GM12878 (cell line): ENCODE measurements around the gene MYO18B. TPM values are rescaled to one million over a fixed set of nuclear protein-coding genes. Genes with fewer than 3 reads are reported as not detected.

ENCODE experiments used
- ATAC-seq: fragments of 200-7000 bp; cut with Tn5 transposase; 3 replicates; pipeline ENCODE4 v1.9.1; 2020; ENCODE audit warnings: mild to moderate bottlenecking, moderate library complexity
- BruUV-seq: library from RNA; stranded (reverse); fragments of 400-500 nt; replicated peaks from 2 replicates; lab custom pipeline; 2021; lab: Mats Ljungman, UMichigan
- CTCF ChIA-PET: fragments of 300-600 bp; sonication (Branson Sonifier 250); formaldehyde crosslinking; extraction: SDS; loops from one replicate; lab custom pipeline; 2021; ENCODE audit warnings: inconsistent platforms; lab: Yijun Ruan, JAX
- POLR2A ChIA-PET: fragments of 350-600 bp; formaldehyde crosslinking; extraction: SDS; loops from one replicate; lab custom pipeline; 2021; ENCODE audit warnings: inconsistent platforms; lab: Charles Lee
- RAD21 ChIA-PET: fragments of 300-600 bp; sonication (Branson Sonifier 250); formaldehyde crosslinking; loops from one replicate; lab custom pipeline; 2023; ENCODE audit warnings: antibody characterized with exemption; ENCODE audit not compliant: unreplicated experiment; lab: Charles Lee
- SMC1A ChIA-PET: fragments of 300-600 bp; sonication (Branson Sonifier 250); formaldehyde crosslinking; loops from one replicate; lab custom pipeline; 2023; ENCODE audit not compliant: unreplicated experiment, uncharacterized antibody; lab: Charles Lee
- DNase-seq: peaks from one replicate; pipeline ENCODE4 v3.0.0-alpha.2; 2011; ENCODE audit warnings: low read depth, low spot score
- FAIRE-seq: peaks from 3 replicates; lab custom pipeline; 2011; peaks lifted over from hg19 to GRCh38; lab: Jason Lieb, UNC
- H2AFZ ChIP-seq: 2 replicates; pipeline ENCODE4 v1.6.0; 2011; ENCODE audit warnings: low read depth, low read length, control low read depth; ENCODE audit not compliant: control insufficient read depth
- H3K27ac ChIP-seq: 2 replicates; pipeline ENCODE4 v1.5.1; 2011; ENCODE audit warnings: control low read depth; ENCODE audit not compliant: control insufficient read depth, insufficient read depth
- H3K27me3 ChIP-seq, 2 experiments: replicated peaks in 1 of 2; 2 replicates each; pipeline versions ENCODE4 v1.6.0 to v1.6.1; 2011; ENCODE audit warnings: low read length in 1 of 2; ENCODE audit not compliant: control insufficient read depth in 2 of 2, insufficient read depth in 2 of 2
- H3K36me3 ChIP-seq, 2 experiments: 2 replicates each; pipeline ENCODE4 v1.5.1; 2011; ENCODE audit warnings: low read length in 1 of 2; ENCODE audit not compliant: control insufficient read depth in 2 of 2, insufficient read depth in 2 of 2
- H3K4me1 ChIP-seq: 2 replicates; pipeline ENCODE4 v1.6.1; 2011; ENCODE audit warnings: mild to moderate bottlenecking, low read length, moderate library complexity, mixed read lengths; ENCODE audit not compliant: control insufficient read depth, insufficient read depth
- H3K4me2 ChIP-seq: 2 replicates; pipeline ENCODE4 v1.6.0; 2011; ENCODE audit warnings: control low read depth; ENCODE audit not compliant: control insufficient read depth, insufficient read depth
- H3K4me3 ChIP-seq: fragments of 200-600 bp; sonication (generic); 2 replicates; pipeline ENCODE4 v1.5.1; 2016
- H3K79me2 ChIP-seq: 2 replicates; pipeline ENCODE4 v1.6.0; 2011; ENCODE audit warnings: low read length; ENCODE audit not compliant: control insufficient read depth, insufficient read depth
- H3K9ac ChIP-seq: 2 replicates; pipeline ENCODE4 v1.8.0; 2011; ENCODE audit warnings: low read length, control low read depth, mixed read lengths; ENCODE audit not compliant: control insufficient read depth, insufficient read depth
- H3K9me3 ChIP-seq: replicated peaks from 3 replicates; pipeline ENCODE4 v1.5.1; 2011; ENCODE audit warnings: mild to moderate bottlenecking, low read length; ENCODE audit not compliant: control insufficient read depth, insufficient read depth
- H4K20me1 ChIP-seq: 2 replicates; pipeline ENCODE4 v1.6.0; 2011; ENCODE audit not compliant: control insufficient read depth, insufficient read depth
- BCLAF1 ChIP-seq: fragments of 450-650 bp; IDR thresholded peaks from 2 replicates; pipeline ENCODE4 v1.6.1; 2017; ENCODE audit warnings: antibody characterized with exemption, mild to moderate bottlenecking, moderate library complexity
- BMI1 ChIP-seq: fragments of 450-650 bp; IDR thresholded peaks from 2 replicates; pipeline ENCODE4 v1.6.1; 2016; ENCODE audit warnings: mild to moderate bottlenecking, moderate library complexity, borderline replicate concordance
- CREM ChIP-seq: IDR thresholded peaks from 2 replicates; pipeline ENCODE4 v1.6.1; 2014; ENCODE audit warnings: antibody characterized with exemption, low read depth
- HDAC2 ChIP-seq: fragments of 200-600 bp; sonication (generic); IDR thresholded peaks from 2 replicates; pipeline ENCODE4 v1.6.1; 2017
- IKZF2 ChIP-seq, 2 experiments: fragments of 450-650 bp; IDR thresholded peaks; 2 replicates each; pipeline ENCODE4 v1.6.1; 2017; ENCODE audit warnings: mild to moderate bottlenecking in 2 of 2, moderate library complexity in 2 of 2
- MEF2A ChIP-seq: IDR thresholded peaks from 2 replicates; pipeline ENCODE4 v1.6.1; 2011; ENCODE audit warnings: low read depth, mild to moderate bottlenecking, low read length, moderate library complexity; ENCODE audit not compliant: insufficient read depth
- NR2F1 ChIP-seq: fragments of 450-650 bp; conservative IDR thresholded peaks from 2 replicates; pipeline ENCODE4 v1.6.1; 2017; ENCODE audit warnings: mild to moderate bottlenecking
- PAX5 ChIP-seq: IDR thresholded peaks from 2 replicates; pipeline ENCODE4 v1.6.1; 2011; ENCODE audit warnings: low read depth, low read length, borderline replicate concordance
- SPI1 ChIP-seq: IDR thresholded peaks from 2 replicates; pipeline ENCODE4 v1.6.1; 2011; ENCODE audit warnings: low read depth, mild to moderate bottlenecking, low read length, moderate library complexity, borderline replicate concordance; ENCODE audit not compliant: insufficient read depth
- SUPT20H ChIP-seq: IDR thresholded peaks from 2 replicates; pipeline ENCODE4 v1.6.1; 2011; ENCODE audit warnings: low read depth, mild to moderate bottlenecking, low read length, moderate library complexity, borderline replicate concordance; ENCODE audit not compliant: control insufficient read depth
- TCF3 ChIP-seq: IDR thresholded peaks from 2 replicates; pipeline ENCODE4 v1.6.1; 2012; ENCODE audit warnings: low read depth, mild to moderate bottlenecking, low read length, borderline replicate concordance; ENCODE audit not compliant: insufficient read depth
- YBX1 ChIP-seq: fragments of 450-650 bp; IDR thresholded peaks from 2 replicates; pipeline ENCODE4 v1.6.1; 2016; ENCODE audit warnings: antibody characterized with exemption
- ZNF207 ChIP-seq: fragments of 450-650 bp; IDR thresholded peaks from 2 replicates; pipeline ENCODE4 v1.6.1; 2014; ENCODE audit warnings: antibody characterized with exemption, mild to moderate bottlenecking, borderline replicate concordance
- ZZZ3 ChIP-seq: IDR thresholded peaks from 2 replicates; pipeline ENCODE4 v1.6.1; 2011; ENCODE audit warnings: low read depth; ENCODE audit not compliant: control insufficient read depth, insufficient read length
- WGBS: methylation state at CpG from one replicate; pipeline ENCODE4 v1.1.6; 2016; ENCODE audit warnings: low lambda C conversion rate; ENCODE audit not compliant: insufficient replicate concordance, insufficient coverage; ENCODE audit errors: missing lambda C conversion rate; 5-methylcytosine and 5-hydroxymethylcytosine counted together
- in situ Hi-C: fragments of 300-500 bp; cut with MboI; formaldehyde crosslinking; loops from 9 replicates; pipeline ENCODE4 v1.14.3; 2018; ENCODE audit warnings: mixed read lengths
- intact Hi-C: fragments of 100-400 bp; cut with micrococcal nuclease; formaldehyde crosslinking; loops from one replicate; pipeline ENCODE4 v1.14.2; 2022; ENCODE audit not compliant: unreplicated experiment
- polyA plus RNA-seq, 11 experiments: library from polyadenylated mRNA; depleted of rRNA in 4 of 11; unstranded in 6 of 11; stranded (reverse) in 5 of 11; fragments of >200 nt; fragmentation: Nextera tagmentation in 4 of 11; fragmentation: Illumina TruSeq in 1 of 11; extraction: Ambion mirVana in 4 of 11; extraction: Trizol in 1 of 11; gene quantifications; 1 replicate in 1 of 11; 2 replicates in 10 of 11; pipeline versions ENCODE4 v1.2.1 to v1.2.3, GENCODE V29; 2011 to 2016; ENCODE audit warnings: inconsistent platforms in 2 of 11, missing spikeins in 2 of 11, low read depth in 1 of 11
- total RNA-seq, 4 experiments: library from RNA; depleted of rRNA in 3 of 4; stranded (reverse); fragments of >200 nt in 3 of 4; fragmentation: Illumina TruSeq in 1 of 4; extraction: Trizol in 1 of 4; gene quantifications; 2 replicates each; pipeline versions ENCODE4 v1.2.1 to v1.2.3, GENCODE V29; 2013 to 2021
- TF ChIP-seq, protein P1 (sequence below): fragments of 150-350 bp; IDR thresholded peaks from 2 replicates; pipeline ENCODE4 v1.6.1; 2016; ENCODE audit warnings: low read depth, low read length
- TF ChIP-seq, protein P2 (sequence below): fragments of 450-650 bp; conservative IDR thresholded peaks from 2 replicates; pipeline ENCODE4 v1.6.1; 2017; ENCODE audit warnings: mild to moderate bottlenecking, moderate library complexity

MYO18B gene
- total and polyA plus RNA-seq, 10 of the 15 experiments (the other 5 are each of a cell fraction or from before 2014, with no cell fraction given) = 0.05 to 2.1 (median 0.51) TPM; not detected in 1

- no peak for TF ChIP-seq BCLAF1
Measured at GRCh38 chr22:25972397-25972796, 230.4 kb downstream of the MYO18B start (continued).

DNA sequence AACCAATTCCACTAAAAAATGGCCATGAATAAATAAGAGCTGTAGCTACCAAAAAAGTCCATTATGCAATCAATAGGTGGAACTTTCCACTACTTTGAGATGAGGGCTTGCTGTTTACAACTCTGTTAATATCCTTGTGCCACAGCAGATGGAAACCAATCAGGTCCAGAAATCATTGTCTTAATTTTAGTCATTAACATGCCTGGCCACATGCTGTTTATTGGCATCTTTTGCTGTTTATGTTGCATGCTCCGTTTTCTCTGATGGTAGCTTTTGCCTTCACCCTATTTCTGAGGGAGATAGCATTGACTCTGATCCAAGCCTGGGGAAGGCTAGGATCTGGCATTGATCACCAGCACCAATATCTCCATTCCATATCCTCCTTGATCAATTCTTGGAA lies 234.4 kb downstream of the MYO18B start:
- no peaks in the 10 kb centered on the region for H3K36me3 ChIP-seq
- H4K20me1 ChIP-seq = no peaks in the 10 kb centered on the region
- H3K4me2 ChIP-seq = no peak overlapping the region
- no peak overlapping the region for H3K4me3 ChIP-seq
- H3K9me3 ChIP-seq = no peaks in the 10 kb centered on the region; the same call in 2 of the 3 replicates
- DNase-seq (no peak), ATAC-seq (no peak), FAIRE-seq (no peak)
- ChIA-PET POLR2A (no interaction called here), RAD21 (no interaction called here), CTCF (no interaction called here), SMC1A (no interaction called here)
- intact Hi-C loops (no loop called here), in situ Hi-C loops (no loop called here)
- no peak overlapping the region for H2AFZ ChIP-seq
- no peaks in the 10 kb centered on the region for H3K79me2 ChIP-seq
- no peaks in the 10 kb centered on the region for H3K4me1 ChIP-seq
- BruUV-seq = no TSS peak
- no peak overlapping the region for H3K9ac ChIP-seq
- H3K27ac ChIP-seq = no peak overlapping the region
- H3K27me3 ChIP-seq = no peaks in the 10 kb centered on the region; a peak in 1 of 4 replicates
- WGBS = 0% methylated on average over 1 of the region's 1 CpG
- TF ChIP-seq, protein P1, sequence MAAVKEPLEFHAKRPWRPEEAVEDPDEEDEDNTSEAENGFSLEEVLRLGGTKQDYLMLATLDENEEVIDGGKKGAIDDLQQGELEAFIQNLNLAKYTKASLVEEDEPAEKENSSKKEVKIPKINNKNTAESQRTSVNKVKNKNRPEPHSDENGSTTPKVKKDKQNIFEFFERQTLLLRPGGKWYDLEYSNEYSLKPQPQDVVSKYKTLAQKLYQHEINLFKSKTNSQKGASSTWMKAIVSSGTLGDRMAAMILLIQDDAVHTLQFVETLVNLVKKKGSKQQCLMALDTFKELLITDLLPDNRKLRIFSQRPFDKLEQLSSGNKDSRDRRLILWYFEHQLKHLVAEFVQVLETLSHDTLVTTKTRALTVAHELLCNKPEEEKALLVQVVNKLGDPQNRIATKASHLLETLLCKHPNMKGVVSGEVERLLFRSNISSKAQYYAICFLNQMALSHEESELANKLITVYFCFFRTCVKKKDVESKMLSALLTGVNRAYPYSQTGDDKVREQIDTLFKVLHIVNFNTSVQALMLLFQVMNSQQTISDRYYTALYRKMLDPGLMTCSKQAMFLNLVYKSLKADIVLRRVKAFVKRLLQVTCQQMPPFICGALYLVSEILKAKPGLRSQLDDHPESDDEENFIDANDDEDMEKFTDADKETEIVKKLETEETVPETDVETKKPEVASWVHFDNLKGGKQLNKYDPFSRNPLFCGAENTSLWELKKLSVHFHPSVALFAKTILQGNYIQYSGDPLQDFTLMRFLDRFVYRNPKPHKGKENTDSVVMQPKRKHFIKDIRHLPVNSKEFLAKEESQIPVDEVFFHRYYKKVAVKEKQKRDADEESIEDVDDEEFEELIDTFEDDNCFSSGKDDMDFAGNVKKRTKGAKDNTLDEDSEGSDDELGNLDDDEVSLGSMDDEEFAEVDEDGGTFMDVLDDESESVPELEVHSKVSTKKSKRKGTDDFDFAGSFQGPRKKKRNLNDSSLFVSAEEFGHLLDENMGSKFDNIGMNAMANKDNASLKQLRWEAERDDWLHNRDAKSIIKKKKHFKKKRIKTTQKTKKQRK = no peak
- TF ChIP-seq, protein P2, sequence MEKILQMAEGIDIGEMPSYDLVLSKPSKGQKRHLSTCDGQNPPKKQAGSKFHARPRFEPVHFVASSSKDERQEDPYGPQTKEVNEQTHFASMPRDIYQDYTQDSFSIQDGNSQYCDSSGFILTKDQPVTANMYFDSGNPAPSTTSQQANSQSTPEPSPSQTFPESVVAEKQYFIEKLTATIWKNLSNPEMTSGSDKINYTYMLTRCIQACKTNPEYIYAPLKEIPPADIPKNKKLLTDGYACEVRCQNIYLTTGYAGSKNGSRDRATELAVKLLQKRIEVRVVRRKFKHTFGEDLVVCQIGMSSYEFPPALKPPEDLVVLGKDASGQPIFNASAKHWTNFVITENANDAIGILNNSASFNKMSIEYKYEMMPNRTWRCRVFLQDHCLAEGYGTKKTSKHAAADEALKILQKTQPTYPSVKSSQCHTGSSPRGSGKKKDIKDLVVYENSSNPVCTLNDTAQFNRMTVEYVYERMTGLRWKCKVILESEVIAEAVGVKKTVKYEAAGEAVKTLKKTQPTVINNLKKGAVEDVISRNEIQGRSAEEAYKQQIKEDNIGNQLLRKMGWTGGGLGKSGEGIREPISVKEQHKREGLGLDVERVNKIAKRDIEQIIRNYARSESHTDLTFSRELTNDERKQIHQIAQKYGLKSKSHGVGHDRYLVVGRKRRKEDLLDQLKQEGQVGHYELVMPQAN = no peak
- TF ChIP-seq YBX1 (no peak), SPI1 (no peak), ZZZ3 (no peak), SUPT20H (no peak), BMI1 (no peak), HDAC2 (no peak), PAX5 (no peak), ZNF207 (no peak), TCF3 (no peak), CREM (no peak), NR2F1 (no peak), IKZF2 (IDR thresholded peaks at IDR 0.05) (no peak), MEF2A (no peak)
